Stimulated activated CD8-positive, alpha-beta memory T cell treated with anti-CD3 and anti-CD28 coated beads, Interleukin-4, amount 100 ng/mL, for 48 hours (primary cell): ENCODE data around the gene ITGB6.

Experiments
- DNase-seq: peaks from one replicate; pipeline ENCODE4 v3.0.0-alpha.2; 2020

The ITGB6 gene, protein sequence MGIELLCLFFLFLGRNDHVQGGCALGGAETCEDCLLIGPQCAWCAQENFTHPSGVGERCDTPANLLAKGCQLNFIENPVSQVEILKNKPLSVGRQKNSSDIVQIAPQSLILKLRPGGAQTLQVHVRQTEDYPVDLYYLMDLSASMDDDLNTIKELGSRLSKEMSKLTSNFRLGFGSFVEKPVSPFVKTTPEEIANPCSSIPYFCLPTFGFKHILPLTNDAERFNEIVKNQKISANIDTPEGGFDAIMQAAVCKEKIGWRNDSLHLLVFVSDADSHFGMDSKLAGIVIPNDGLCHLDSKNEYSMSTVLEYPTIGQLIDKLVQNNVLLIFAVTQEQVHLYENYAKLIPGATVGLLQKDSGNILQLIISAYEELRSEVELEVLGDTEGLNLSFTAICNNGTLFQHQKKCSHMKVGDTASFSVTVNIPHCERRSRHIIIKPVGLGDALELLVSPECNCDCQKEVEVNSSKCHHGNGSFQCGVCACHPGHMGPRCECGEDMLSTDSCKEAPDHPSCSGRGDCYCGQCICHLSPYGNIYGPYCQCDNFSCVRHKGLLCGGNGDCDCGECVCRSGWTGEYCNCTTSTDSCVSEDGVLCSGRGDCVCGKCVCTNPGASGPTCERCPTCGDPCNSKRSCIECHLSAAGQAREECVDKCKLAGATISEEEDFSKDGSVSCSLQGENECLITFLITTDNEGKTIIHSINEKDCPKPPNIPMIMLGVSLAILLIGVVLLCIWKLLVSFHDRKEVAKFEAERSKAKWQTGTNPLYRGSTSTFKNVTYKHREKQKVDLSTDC

DNA sequence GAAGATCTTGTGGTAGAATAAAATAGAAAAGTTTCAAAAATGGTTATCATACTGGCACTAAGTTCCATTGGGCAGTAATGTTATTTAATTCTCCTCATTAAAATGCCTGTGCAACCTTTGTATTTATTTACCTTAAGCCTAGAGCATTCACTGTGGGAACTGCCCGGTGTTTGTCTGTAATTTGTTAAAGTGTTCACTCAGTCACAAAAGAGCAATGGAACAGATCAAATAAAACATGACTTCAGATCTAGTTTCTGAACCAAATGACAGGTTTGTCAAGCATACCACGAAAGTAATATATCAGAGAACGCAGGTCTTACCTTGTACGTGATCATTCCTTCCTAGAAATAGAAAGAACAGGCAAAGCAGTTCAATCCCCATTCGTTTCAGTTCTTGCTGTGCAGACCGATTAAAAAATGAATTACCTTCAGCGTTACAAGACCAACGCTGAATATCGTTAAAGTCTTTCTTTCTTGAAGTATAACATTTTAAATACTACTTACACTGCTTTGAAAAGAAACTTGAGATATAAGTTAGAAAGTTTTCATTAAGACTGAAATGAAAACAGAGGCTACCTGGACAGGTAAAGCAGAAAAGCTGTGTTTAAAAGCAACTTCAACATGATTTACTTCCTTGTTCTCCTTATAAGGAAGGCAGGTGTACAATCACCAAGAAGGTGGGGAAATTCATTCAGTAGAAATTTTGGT, at the start of gene ITGB6:
Gene ITGB6, minus strand, starts transcription at position 590 of the 707 bp plus-strand sequence. Its CDS starts 209 bp downstream, at position 381.
- DNase-seq, result no peak

DNA sequence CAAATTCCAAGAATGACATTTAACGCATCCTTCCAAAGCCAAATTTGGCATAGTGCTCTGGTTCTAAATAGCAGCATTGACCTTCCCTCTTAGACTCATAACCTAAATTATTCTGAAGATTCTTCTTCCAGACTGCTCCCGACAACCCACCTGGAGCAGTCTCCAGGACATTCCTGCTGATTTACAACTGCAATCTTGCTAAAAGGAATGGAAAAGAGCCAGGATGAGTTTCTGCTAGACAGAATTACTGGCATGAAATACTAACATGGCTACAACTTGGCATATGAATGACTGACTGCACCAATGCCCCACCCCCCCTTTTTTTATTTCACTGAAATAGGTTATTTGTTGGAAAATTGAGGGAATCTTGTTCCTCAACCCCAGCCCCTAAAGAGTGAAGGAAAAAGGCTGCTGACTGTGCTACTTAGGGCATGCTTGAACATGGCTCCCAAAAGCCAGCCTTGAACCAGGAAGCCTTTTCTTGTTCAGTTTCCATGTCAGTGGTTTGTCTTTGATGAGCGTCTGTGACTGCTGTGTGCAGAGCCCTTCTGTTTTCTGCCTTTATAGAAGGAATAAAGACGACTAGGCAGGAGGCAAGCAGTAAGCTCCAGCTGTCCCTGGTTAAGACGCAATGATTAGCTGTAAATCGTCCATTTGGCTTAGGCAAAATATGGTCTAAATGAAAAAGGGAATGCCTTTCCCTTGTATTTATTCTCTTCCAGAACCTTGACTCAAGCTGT, 47.4 kb upstream of the ITGB6 start:
- DNase-seq, result no peak

DNA sequence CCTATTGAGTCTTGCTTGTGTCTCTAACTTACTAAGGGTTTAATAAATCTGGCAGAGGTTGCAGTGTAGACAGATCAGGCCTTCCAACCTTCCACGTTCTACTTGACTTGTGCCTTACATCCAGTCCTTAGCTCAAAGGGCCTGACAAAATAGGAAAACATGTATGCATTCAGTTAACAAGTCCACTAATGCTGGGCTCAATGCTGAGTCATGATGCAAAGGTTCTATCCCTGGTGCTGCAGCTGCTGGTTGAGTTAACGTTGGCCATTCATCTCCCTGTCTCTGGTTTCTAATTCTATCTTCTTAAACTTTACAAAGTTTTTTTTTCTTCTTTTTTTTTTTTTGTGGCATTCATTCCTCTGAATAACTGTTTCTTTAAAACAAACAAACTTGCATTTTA, 46.3 kb upstream of the ITGB6 start:
- DNase-seq, result no peak

DNA sequence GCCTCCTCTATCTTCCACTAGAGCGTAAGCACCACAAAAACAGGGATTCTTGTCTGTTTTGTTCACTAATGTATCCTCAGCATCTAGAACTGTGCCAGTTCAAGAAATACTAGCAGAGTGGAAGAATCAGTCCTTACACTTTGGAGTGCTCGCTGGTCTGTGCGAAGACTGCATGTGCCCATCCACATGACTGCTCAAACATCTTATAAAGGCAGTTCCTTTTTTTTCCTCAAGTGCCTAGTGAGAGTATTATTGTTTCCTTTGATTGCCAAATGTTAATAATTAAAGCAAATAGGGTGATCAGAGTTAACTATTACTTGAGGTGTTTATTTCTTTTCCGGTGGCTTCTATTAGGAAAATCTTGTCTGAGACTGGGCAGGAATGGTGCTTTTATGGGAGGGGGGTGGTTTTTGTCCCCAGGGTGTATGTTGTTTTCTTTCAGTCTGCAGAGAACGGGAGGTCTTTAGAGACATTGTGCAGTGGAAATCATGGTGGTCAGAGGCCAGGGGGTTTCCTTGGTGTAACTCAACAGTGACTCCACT, 45.6 kb upstream of the ITGB6 start:
- DNase-seq, result no peak

DNA sequence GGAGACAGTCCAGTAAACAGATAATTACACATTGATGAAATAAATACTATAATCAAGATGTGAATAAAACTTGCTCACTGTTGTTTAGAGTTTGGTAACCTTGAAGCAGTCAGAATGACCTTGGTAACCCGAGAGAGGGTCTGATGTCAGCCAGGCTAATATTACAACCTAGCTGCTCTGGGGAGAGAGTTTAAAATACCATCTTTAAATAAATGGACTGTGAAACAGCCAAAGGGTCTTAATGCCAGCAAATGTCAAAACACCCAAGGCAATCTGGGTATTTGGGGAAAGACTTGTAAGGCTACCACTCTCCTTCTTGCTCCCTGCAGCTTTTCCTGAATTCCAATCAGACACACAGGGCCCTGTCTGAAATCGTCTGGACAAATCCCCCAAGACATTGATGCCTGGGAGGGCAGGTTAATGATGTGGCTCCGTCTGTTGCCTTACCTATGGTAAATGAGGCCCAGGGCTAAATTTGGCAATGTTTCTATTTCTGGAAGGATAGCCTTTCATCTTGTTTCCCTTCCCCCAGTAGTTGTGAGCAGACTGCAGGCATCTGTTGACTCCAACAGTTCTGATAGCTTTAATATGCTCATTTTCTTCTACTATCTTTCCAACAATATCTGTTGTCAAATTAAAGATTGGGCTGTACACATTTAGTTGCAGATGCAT, 43.0 kb upstream of the ITGB6 start:
- DNase-seq, result no peak

DNA sequence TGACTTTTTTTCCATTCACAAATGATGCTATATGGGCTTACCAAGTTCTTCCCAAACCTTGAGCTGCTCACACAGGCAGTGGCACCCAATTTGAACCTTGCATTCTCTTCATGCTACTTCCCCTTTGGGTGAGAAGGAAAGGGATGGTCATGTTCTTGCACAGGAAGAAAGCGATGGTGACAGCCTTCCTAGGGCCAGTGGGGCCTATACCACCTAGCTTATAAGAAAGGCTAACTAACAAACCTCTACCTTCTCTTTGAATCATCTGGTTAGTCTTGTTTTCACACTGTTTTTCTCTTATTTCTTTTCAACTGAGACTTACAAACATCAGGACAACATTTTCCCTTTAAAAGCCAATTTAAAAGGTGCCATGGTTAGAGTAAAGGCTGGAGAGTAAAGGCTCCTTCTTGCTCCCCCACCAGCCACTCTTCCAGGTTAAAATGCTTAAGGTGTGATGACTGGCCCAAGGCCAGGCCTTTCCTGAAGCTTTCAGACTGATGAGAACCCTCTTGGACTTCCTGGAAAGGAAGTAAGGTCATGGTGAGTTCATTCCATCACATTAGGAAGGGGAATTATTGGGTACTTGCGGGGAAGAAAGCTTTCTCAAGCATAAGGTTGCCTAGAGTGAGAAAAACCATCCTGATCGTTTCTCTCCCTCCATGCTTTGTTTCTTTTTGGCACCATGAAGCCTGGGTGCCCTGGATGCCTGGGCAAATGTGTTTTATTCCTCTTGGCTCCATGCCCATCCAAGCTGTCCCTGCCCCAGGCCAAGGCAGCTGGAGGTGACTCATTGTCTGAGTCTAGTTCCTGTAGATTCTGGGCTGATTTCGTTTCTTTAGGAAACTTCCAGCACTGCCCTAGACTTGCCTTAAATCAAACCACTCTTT, 41.4 kb upstream of the ITGB6 start:
- DNase-seq, result no peak

DNA sequence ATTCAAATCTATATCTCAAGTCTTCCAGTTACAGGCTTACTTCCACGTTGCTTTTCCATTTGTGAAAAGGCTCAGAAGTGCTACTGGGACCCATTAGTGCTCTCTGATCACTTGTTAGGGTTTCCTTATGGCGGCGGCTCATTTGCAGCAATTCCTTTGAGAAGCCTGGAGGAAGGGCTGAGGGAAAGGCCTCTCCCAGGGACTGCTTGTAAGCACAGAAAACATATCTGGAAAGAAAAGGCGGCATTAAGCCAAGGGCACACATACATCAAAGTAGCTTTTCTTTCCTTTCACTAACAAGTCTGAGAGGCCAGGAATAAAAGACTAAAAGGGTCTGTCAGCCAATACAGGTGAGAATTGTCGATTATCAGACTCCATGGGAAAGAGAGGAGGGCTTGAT, 39.4 kb upstream of the ITGB6 start:
- DNase-seq, result no peak

DNA sequence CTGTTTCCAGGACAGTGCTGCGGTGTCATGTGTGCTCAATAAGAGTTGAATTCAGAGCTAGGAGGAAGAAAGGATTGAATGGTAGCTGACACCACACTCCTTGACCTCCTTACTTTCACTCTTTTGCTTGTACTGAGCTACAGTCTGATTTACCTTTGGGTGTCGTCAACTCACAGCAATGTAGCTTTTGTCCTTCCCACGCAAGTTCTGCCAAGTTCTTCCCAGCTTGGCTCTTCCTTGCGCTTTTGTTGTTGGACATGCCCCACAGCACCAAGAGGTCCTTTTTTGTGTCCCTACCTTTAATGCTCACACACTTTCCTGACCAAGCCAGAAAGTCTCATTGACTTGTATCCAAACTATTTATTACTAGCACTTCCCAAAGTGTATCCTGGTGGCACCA, 38.3 kb upstream of the ITGB6 start:
- no peak for DNase-seq

DNA sequence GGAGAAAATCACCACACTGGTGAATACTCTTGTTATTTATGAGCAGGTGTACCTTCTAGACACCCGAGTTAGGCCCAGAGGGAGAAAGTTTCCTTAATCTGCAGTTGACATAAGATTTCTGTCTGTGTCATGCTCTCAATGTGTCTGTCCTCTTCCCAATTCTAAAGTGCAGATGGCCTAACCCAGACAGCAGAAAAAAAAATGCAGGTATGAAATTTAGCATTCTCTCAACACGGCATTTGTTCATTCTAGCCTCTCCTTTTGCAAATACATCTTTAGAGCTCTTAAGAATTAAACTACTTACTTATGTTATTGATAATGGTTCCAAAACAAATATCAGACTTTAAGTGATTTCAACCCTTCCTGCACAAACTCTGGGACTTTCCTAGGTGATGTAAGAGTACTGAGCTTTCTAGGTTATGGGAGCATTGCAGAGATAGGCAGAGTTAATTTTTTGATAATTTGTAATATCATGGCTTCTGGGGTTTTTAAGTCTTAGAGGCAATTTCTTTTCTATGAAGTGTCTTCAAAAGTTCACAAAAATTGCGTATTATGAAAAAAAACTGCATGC, 32.9 kb upstream of the ITGB6 start:
- DNase-seq, result no peak

DNA sequence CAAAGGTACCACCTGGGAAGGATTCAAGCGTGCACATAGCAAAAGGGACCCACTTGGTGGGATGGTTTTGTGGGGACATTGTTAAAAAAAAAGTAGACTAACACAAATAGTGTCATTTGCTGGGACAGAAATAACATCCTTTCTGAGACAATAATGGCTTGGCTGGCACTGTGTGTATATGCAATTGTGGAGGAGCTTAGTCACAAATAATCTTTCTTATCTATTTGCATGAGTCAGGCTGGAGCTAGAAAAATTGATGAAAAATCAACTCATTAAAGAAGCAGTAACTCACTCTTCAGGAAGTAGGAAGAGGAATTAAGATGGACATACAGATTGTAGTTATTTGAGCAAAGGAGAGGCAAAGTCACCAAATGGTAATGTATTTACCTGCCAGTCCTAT, 29.5 kb upstream of the ITGB6 start:
- DNase-seq, result no peak

DNA sequence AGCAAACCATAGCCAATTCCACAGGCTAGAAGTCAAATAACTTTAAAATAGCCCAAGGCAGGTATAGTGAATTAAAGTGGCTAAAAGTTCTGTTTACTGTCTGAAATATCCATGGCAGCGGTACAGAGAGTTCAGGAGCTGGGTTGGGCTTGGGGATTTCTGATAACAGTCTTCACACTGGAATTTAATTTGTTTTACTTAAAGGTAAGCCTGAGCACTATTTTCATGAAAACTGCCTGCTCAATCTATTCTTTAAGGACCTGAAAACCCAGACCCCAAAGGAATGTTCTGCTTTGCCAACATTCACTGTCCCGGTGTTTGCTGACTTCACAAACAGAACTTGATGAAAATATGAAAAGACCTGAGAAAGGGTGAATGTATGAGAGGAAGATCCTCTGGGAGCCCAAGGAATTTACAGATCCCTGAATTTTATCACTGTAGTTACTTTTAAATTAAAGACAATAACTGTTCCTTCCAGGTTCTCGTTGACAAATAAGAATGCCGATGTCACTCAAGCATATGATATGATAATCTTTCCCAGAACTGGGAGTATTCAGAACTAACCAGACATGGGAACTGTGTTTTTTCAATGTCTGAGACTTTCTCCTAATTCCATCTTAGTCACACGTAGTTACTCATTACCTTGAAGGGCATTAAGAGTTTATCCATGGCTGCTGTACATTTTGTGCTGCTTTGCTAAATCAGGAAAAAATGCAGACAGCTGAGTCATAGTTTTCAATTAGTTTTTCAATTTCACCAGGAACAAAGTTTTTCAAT, 28.3 kb upstream of the ITGB6 start:
- DNase-seq, result no peak

DNA sequence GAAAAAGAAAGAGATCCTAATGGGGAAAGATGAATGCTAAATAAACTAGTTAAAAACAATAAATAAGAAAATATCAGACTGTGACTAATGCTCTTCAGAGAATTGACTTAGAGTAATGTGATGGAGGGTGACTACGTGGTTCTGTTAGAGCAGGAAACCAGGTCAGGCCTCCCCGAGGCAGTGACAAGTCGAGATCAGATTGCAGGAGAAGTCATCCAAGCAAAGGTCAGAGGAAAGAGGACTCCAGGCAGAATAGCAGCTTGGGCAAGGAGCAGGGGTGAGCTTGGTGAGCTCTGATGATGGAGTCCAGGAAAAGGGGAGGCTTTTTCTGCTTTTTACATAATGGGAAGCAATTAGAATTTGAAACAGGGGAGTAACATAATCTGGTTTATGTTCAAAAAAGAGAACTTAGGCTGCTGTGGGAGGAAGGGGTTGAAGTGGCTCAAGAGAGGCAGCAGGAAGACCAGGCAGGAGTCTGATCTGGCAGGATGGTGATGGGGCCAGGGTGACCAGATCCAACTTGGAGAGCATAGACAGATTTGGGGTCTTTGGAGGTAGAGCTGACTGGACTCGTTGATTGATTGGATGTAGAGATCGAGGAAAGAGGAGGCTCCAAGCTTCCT, 27.3 kb upstream of the ITGB6 start:
- DNase-seq, result no peak

DNA sequence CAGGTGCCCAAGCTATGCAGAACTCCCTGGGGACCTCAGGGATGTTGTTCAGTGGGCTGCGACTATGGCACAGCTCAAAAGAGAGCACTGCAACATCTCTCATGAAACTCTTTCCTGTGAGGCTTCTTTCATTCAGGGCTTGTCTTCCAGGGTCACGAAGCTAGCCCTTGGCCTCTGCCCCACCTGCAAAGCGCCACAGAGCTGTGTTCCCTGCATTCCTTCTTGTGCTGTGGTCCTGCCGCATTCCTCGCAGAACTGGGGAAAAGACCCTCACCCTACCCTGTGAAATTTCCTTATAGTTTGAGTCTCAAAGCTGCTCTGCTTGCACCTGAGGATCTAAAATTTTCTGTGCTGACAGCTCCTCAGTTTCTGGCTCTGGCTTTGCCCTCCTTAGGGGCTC, 26.3 kb upstream of the ITGB6 start:
- no peak for DNase-seq

DNA sequence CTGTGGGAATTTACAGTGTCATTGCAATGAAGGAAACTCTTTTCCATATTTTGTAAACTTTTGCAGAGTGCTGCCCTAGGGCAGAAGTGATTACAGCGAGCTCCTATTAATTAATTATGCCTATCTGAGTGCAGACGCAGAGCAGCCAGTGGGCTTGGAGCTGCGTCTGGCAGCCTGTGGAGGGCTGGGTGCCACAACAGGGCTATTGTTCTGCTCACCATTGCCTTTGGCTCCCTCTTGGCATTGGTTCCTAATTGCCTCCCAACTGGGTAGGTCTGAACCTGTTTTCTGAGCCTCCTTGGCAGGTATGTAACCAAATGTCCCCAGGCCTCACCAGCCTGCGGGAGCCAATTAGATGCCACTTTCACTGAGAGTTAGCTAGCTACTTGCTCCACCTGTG, 25.6 kb upstream of the ITGB6 start:
- DNase-seq, result no peak

DNA sequence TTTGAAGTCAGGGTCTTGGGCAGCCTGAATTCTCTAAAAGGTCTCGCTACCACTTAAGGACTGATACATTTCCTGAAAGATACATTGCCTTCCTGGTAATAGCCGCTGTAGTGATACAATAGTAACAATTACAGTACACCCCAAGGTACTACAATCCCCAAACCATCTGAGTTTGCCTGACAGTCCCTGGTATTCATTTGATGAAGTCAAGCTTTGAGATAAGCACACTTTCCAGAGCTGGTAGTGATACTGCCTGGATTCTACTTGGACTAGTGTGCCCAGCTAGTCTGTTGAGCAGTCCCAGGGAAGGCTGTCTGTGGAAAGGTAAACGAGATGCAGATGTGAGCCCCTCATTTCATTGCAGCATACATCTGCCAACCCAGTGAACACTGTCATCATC, 24.4 kb upstream of the ITGB6 start:
- DNase-seq, result no peak

DNA sequence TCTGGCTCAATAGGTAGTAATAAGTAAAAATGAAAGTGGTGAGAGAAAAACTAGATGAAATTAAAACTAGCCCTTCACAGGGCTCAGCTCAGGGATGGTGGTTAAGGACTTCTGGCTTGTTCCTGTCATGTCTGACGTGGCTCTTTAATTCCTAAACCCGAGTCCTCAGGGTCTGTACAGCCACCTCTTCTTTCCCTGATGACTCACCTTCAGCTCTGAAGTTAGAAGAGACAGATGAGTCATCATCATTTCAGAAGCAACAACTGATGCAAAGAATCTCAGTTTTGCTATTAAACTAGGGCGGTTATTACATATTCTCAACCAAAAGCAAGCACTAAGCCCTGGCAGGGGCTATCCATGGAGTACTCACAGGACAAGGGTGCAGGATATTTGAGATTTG, 24.0 kb upstream of the ITGB6 start:
- DNase-seq, result no peak

DNA sequence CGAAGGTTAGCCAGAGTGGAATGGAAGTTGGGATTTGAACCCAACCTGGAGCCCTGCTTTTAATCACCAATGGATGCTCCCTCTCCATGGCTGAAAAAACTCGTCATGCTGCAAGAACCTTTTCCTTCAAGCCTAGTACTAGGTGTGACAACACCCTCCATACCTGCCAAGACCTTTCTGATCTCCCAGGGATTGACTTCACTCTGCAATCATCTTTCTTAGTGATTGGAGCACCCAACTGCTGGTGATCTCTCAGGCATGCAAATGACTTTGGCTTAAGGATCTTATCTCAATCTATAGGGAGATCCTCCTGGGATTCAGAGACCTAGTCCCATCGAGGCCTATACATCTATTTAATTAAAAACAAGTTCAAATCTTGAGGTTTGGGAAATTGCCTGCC, 23.5 kb upstream of the ITGB6 start:
- no peak for DNase-seq

DNA sequence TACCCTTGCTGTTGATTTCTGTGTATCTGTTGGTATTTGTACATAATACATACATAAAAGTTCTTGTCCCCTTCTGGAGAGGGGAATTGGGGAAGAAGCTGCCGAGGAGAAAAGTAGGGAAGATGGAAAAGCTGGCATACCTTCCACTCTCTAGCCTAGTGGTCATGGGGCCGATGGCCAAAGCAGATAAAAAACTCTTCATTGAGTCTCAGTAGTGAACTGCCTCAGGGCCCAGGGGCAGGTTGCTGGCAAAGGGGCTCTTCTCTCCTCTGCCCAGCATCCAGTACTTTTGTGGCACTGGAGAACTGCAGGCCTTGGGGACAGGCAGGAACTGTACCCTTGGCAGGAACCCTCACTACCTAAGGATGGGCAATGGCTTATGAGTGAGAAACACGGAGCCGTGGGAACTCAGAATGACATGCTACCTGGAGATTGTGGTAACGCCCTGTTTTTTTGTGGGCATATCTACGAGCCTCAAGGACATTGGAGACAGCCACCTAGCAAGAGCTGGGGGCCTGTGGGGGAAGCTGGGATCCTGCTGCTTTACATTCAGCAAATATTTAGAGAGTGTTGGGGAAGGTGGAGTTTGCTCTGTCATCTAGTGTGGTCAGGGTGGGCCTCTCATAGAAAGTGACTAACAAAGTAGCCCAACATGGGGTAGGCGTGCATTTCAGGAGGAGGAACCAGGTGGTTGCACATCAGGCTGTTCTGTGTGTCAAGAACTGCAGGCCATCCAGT, 22.6 kb upstream of the ITGB6 start:
- no peak for DNase-seq
